ENCODE results near the gene CCDC57.

GRCh38 chr17:82177276-82177675, 35.4 kb downstream of the CCDC57 start:
- TF ChIP-seq CTCF (conservative IDR thresholded peaks at IDR 0.05) = no peak
- no peak for TF ChIP-seq EZH2 (IDR thresholded peaks at IDR 0.05; ENCODE audit: low read depth)

Data from PC-9 (cell line).